GM10248 (cell line): ENCODE data around the gene ZNF331.

ENCODE experiments used
- CTCF ChIA-PET: fragments of 300-600 bp; sonication (Branson Sonifier 250); formaldehyde crosslinking; extraction: SDS; loops from one replicate; lab custom pipeline; 2021; ENCODE audit warnings: antibody characterized with exemption; lab: Yijun Ruan, JAX
- POLR2A ChIA-PET: fragments of 350-650 bp; sonication (Branson Sonifier 250); formaldehyde crosslinking; extraction: SDS; loops from one replicate; lab custom pipeline; 2020; ENCODE audit warnings: antibody characterized with exemption; lab: Yijun Ruan, JAX
- DNase-seq: peaks from one replicate; pipeline ENCODE4 v3.0.0; 2012; ENCODE audit errors: extremely low spot score
- CTCF ChIP-seq: IDR thresholded peaks from 2 replicates; pipeline ENCODE4 v1.5.1; 2012; ENCODE audit warnings: mild to moderate bottlenecking, low read depth; ENCODE audit errors: extremely low read depth, missing control alignments, control extremely low read depth

Gene ZNF331

GRCh38 chr19:53537121-53537520 is 824 bp upstream of the ZNF331 start:
- TF ChIP-seq CTCF: no peak
- no peak for DNase-seq
- POLR2A ChIA-PET: no interaction called here
- CTCF ChIA-PET: no interaction called here

GRCh38 chr19:53538378-53539109 is 599 bp downstream of the ZNF331 start:
- ChIA-PET POLR2A (no interaction called here), CTCF (no interaction called here)
- no peak for DNase-seq
- TF ChIP-seq CTCF: no peak

GRCh38 chr19:53540091-53540490 is 2.1 kb downstream of the ZNF331 start:
- no peak for DNase-seq
- ChIA-PET CTCF (no interaction called here), POLR2A (no interaction called here)
- TF ChIP-seq CTCF: no peak

GRCh38 chr19:53541971-53542370 is 4.0 kb downstream of the ZNF331 start:
- DNase-seq: no peak
- no peak for TF ChIP-seq CTCF
- POLR2A ChIA-PET: no interaction called here
- CTCF ChIA-PET: no interaction called here

GRCh38 chr19:53545271-53546065 is 7.5 kb downstream of the ZNF331 start:
- DNase-seq: no peak
- POLR2A ChIA-PET: no interaction called here

More at GRCh38 chr19:53545271-53546065, 7.5 kb downstream of the ZNF331 start:
- CTCF ChIA-PET: no interaction called here
- TF ChIP-seq CTCF: no peak
